Nephron progenitor cell (in vitro differentiated cells): ENCODE measurements around the gene RHBDD2.
"Not testable (repeated sequence)": the region's sequence is repeated elsewhere in the genome, so short reads cannot be mapped to it uniquely, and the experiment has no call there.

Source experiments
- DNase-seq: peaks from one replicate; pipeline ENCODE4 v3.0.0; 2021
- H3K27ac Mint-ChIP-seq: 2 replicates; pipeline ENCODE4 v1.8.0; 2021; ENCODE audit warnings: mild to moderate bottlenecking, moderate library complexity, mixed read lengths
- H3K27me3 Mint-ChIP-seq: 2 replicates; pipeline ENCODE4 v1.8.0; 2021; ENCODE audit warnings: mild to moderate bottlenecking, low read depth, mixed read lengths; ENCODE audit not compliant: poor library complexity
- H3K36me3 Mint-ChIP-seq: 2 replicates; pipeline ENCODE4 v1.8.0; 2021; ENCODE audit warnings: low read depth, mixed read lengths
- H3K4me1 Mint-ChIP-seq: 2 replicates; pipeline ENCODE4 v1.8.0; 2021; ENCODE audit warnings: mixed read lengths
- H3K4me3 Mint-ChIP-seq: 2 replicates; pipeline ENCODE4 v1.8.0; 2021; ENCODE audit warnings: mild to moderate bottlenecking, moderate library complexity, mixed read lengths
- H3K9me3 Mint-ChIP-seq: 2 replicates; pipeline ENCODE4 v1.8.0; 2021; ENCODE audit warnings: mild to moderate bottlenecking, moderate library complexity, mixed read lengths
- TF ChIP-seq, protein P1 (sequence below): fragments of 200-600 bp; sonication (generic); IDR thresholded peaks from 2 replicates; pipeline ENCODE4 v1.5.0; 2021; ENCODE audit warnings: antibody characterized with exemption

The RHBDD2 gene

DNA sequence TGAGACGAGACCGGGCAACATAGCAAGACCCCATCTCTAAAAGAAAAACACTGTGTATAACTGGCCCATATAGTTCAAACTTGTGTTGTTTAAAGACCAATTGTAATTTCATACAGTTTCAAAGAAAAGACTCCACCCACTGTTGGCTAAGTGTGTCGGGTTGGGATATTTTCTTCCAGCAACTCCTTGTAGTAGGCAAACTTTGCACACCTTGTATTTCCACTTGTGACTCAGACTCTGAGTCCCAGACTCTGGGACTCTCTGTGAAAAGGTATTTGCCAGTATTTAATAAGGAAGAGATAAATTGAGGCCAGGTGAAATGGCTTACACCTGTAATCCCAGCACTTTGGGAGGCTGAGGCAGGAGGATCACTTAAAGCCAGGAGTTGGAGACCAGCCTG is 29.3 kb upstream of the RHBDD2 start:
- Mint-ChIP-seq H3K4me3 (no peak overlapping the region), H3K4me1 (no peaks in the 10 kb centered on the region), H3K27me3 (peaks cover 6% of the 10 kb centered on the region), H3K27ac (no peak overlapping the region), H3K36me3 (no peaks in the 10 kb centered on the region), H3K9me3 (no peaks in the 10 kb centered on the region)
- DNase-seq: no peak
- TF ChIP-seq, protein P1, sequence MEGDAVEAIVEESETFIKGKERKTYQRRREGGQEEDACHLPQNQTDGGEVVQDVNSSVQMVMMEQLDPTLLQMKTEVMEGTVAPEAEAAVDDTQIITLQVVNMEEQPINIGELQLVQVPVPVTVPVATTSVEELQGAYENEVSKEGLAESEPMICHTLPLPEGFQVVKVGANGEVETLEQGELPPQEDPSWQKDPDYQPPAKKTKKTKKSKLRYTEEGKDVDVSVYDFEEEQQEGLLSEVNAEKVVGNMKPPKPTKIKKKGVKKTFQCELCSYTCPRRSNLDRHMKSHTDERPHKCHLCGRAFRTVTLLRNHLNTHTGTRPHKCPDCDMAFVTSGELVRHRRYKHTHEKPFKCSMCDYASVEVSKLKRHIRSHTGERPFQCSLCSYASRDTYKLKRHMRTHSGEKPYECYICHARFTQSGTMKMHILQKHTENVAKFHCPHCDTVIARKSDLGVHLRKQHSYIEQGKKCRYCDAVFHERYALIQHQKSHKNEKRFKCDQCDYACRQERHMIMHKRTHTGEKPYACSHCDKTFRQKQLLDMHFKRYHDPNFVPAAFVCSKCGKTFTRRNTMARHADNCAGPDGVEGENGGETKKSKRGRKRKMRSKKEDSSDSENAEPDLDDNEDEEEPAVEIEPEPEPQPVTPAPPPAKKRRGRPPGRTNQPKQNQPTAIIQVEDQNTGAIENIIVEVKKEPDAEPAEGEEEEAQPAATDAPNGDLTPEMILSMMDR: no peak

DNA sequence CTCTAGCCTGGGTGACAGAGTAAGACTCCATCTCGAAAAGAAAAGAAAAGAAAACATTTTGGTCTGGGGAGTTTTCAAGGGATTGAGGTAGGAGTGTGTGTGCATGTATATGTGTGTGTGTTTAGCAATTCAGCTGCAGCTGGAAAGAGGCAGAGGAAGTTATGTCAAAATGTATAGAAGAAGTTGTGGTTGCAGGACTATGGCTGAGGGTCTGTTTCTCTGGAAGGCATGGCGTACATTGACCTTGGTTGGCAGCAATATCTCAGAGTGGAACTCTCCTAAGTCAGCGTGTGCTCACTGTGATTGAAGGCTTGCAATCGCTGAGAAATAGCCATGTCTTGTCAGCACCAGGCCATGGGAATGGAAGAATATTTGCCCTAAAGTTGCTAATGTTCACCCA is 28.6 kb upstream of the RHBDD2 start:
- TF ChIP-seq, protein P1: no peak
- Mint-ChIP-seq H3K9me3 (no peaks in the 10 kb centered on the region), H3K4me1 (no peaks in the 10 kb centered on the region), H3K27me3 (peaks cover 6% of the 10 kb centered on the region), H3K36me3 (no peaks in the 10 kb centered on the region), H3K4me3 (no peak overlapping the region), H3K27ac (no peak overlapping the region)
- DNase-seq: no peak

DNA sequence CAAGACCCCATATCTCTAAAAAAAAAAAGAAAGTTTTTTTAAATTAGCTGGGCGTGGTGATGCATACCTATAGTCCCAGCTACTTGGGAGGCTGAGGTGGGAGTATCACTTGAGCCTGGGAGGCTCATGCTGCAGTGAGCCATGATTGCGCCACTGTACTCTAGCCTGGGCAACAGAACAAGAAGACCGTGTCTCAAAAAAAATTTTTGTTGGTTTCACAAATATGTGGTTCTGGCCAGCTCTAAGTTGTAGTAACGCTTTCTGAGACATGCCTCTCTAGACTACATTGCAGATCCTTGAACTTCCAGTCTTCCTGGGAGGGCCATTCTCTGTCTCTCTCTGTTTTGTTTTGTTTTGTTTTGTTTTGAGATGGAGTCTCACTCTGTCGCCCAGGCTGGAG is 24.6 kb upstream of the RHBDD2 start:
- no peaks in the 10 kb centered on the region for H3K4me1 Mint-ChIP-seq
- no peaks in the 10 kb centered on the region for H3K36me3 Mint-ChIP-seq
- H3K4me3 Mint-ChIP-seq: no peak overlapping the region
- H3K27ac Mint-ChIP-seq: no peak overlapping the region
- H3K9me3 Mint-ChIP-seq: no peaks in the 10 kb centered on the region
- no peak for DNase-seq
- TF ChIP-seq, protein P1: no peak
- no peaks in the 10 kb centered on the region for H3K27me3 Mint-ChIP-seq

DNA sequence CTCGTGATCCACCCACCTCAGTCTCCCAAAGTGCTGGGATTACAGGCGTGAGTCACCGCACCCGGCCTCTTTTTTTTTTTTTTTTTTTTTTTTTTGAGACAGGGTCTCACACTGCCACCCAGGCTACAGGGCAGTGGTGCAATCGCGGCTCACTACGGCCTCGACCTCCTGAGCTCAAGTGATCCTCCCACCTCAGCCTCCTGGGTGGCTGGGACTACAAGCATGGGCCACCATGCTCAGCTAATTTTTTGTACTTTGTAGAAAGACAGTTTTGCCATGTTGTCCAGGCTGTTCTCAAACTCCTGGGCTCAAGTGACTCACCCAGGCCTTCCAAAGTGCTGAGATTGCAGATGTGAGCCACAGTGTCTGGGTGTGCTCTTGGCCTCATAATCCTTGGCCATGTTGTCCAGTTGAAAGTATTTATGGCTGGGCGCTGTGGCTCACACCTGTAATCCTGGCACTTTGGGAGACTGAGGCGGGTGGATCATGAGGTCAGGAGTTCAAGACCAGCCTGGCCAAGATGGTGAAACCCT is 24.0 kb upstream of the RHBDD2 start:
- not testable (repeated sequence) for H3K27ac Mint-ChIP-seq, DNase-seq, H3K4me1 Mint-ChIP-seq, H3K4me3 Mint-ChIP-seq, H3K9me3 Mint-ChIP-seq, H3K27me3 Mint-ChIP-seq, H3K36me3 Mint-ChIP-seq

DNA sequence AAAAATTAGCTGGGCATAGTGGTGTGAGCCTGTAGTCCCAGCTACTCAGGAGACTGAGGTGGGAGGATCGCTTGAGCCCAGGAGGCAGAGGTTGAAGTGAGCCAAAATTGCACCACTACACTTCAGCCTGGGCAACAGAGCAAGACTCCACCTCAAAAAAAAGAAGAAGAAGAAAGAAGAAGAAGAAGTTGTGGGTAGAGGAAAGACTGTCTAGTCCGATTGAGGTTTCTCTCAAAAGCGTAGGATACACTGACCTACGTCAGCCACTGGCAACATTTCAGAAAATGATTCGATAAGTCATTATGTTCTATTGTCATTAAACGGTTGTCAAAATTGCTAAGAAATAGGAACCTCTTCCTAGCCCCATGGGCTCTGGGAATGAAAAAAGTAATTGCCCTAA is 22.3 kb upstream of the RHBDD2 start:
- no peaks in the 10 kb centered on the region for H3K36me3 Mint-ChIP-seq
- H3K27ac Mint-ChIP-seq: no peak overlapping the region
- H3K4me1 Mint-ChIP-seq: no peaks in the 10 kb centered on the region
- DNase-seq: no peak
- TF ChIP-seq, protein P1: no peak
- no peak overlapping the region for H3K4me3 Mint-ChIP-seq
- H3K27me3 Mint-ChIP-seq: no peaks in the 10 kb centered on the region
- H3K9me3 Mint-ChIP-seq: no peaks in the 10 kb centered on the region

DNA sequence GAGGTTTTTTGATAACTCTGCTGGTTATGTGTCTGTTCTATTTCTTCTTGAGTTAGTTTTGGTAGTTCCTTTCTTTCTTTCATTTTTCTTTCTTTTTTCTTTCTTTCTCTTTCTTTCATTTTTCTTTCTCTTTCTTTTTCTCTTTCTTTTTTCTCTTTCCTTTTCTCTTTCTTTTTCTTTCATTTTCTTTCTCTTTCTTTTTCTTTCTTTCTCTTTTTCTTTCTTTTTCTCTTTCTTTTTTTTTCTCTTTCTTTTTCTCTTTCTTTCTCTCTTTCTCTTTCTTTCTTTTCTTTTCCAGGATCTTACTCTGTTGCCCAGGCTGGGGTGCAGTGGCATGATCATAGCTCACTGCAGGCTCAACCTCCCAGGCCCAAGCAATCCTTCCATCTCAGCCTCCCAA is 20.4 kb upstream of the RHBDD2 start:
- Mint-ChIP-seq H3K4me3 (no peak overlapping the region), H3K4me1 (no peaks in the 10 kb centered on the region), H3K27me3 (peaks cover 2% of the 10 kb centered on the region), H3K36me3 (no peaks in the 10 kb centered on the region), H3K9me3 (peaks cover 2% of the 10 kb centered on the region), H3K27ac (no peak overlapping the region)
- no peak for DNase-seq
- TF ChIP-seq, protein P1: no peak
